ENCODE results near the gene DISC1. TPM values are rescaled to one million over a fixed set of nuclear protein-coding genes. Genes with fewer than 3 reads are reported as not detected.

DISC1 gene
- total RNA-seq, 1 experiment from 2014 or later: 2.1 TPM

GRCh38 chr1:232011961-232012360 lies 385.4 kb downstream of the DISC1 start:
- Mint-ChIP-seq H3K9me3 (ENCODE audit: unreplicated experiment) (no peaks in the 10 kb centered on the region), H3K4me1 (ENCODE audit: insufficient read depth, unreplicated experiment) (no peaks in the 10 kb centered on the region), H3K27ac (ENCODE audit: low read depth, unreplicated experiment) (no peak overlapping the region), H3K36me3 (ENCODE audit: insufficient read depth, unreplicated experiment) (no peaks in the 10 kb centered on the region), H3K4me3 (ENCODE audit: unreplicated experiment) (no peak overlapping the region), H3K27me3 (ENCODE audit: insufficient read depth, unreplicated experiment) (no peaks in the 10 kb centered on the region)
- no TSS peak for BruUV-seq (replicated peaks)
- TF ChIP-seq CTCF (IDR thresholded peaks at IDR 0.05; ENCODE audit: unreplicated experiment): no peak
- CTCF ChIA-PET: interaction anchor here (1.2 kb wide), 1 partner anchor 13 kb away, joined by 3 read pairs; no protein-coding TSS in a partner anchor
- POLR2A ChIA-PET: no interaction called here
- intact Hi-C loops (cut with micrococcal nuclease): no loop called here
- DNase-seq (ENCODE audit: unreplicated experiment): no peak

GRCh38 chr1:232012773-232013386 lies 386.3 kb downstream of the DISC1 start:
- intact Hi-C loops (cut with micrococcal nuclease): no loop called here
- no peaks in the 10 kb centered on the region for H3K9me3 Mint-ChIP-seq (ENCODE audit: unreplicated experiment)
- BruUV-seq (replicated peaks): no TSS peak
- CTCF ChIA-PET: interaction anchor here (0.6 to 1.2 kb wide), 4 partner anchors 12 to 231 kb away, joined by 3 read pairs; no protein-coding TSS in a partner anchor
- no peaks in the 10 kb centered on the region for H3K36me3 Mint-ChIP-seq (ENCODE audit: insufficient read depth, unreplicated experiment)
- peak; percentile 30 for DNase-seq (ENCODE audit: unreplicated experiment)
- TF ChIP-seq CTCF (IDR thresholded peaks at IDR 0.05; ENCODE audit: unreplicated experiment): no peak
- H3K27me3 Mint-ChIP-seq (ENCODE audit: insufficient read depth, unreplicated experiment): no peaks in the 10 kb centered on the region
- no peak overlapping the region for H3K27ac Mint-ChIP-seq (ENCODE audit: low read depth, unreplicated experiment)
- H3K4me3 Mint-ChIP-seq (ENCODE audit: unreplicated experiment): no peak overlapping the region
- POLR2A ChIA-PET: interaction anchor here (0.7 to 2.2 kb wide), 2 partner anchors 13 to 16 kb away, joined by 4 read pairs; no protein-coding TSS in a partner anchor
- peaks cover 4% of the 10 kb centered on the region for H3K4me1 Mint-ChIP-seq (ENCODE audit: insufficient read depth, unreplicated experiment)

- peaks cover 5% of the 10 kb centered on the region for H3K4me1 Mint-ChIP-seq (ENCODE audit: insufficient read depth, unreplicated experiment)
- no peak overlapping the region for H3K4me3 Mint-ChIP-seq (ENCODE audit: unreplicated experiment)
- no peaks in the 10 kb centered on the region for H3K27me3 Mint-ChIP-seq (ENCODE audit: insufficient read depth, unreplicated experiment)
- no peaks in the 10 kb centered on the region for H3K9me3 Mint-ChIP-seq (ENCODE audit: unreplicated experiment)
- no peaks in the 10 kb centered on the region for H3K36me3 Mint-ChIP-seq (ENCODE audit: insufficient read depth, unreplicated experiment)
- CTCF ChIA-PET: interaction anchor here (1.1 to 2.0 kb wide), 3 partner anchors 13 to 259 kb away, joined by 5 to 7 read pairs (median 6); no protein-coding TSS in a partner anchor
- no TSS peak for BruUV-seq (replicated peaks)
- intact Hi-C loops (cut with micrococcal nuclease): no loop called here
- DNase-seq (ENCODE audit: unreplicated experiment): no peak
- no peak for TF ChIP-seq CTCF (IDR thresholded peaks at IDR 0.05; ENCODE audit: unreplicated experiment)
- no peak overlapping the region for H3K27ac Mint-ChIP-seq (ENCODE audit: low read depth, unreplicated experiment)
- POLR2A ChIA-PET: interaction anchor here (0.9 to 2.2 kb wide), 4 partner anchors 11 to 48 kb away, joined by 4 read pairs; no protein-coding TSS in a partner anchor
Observed at GRCh38 chr1:232014941-232015340, 388.4 kb downstream of the DISC1 start.

GRCh38 chr1:232016616-232017015 lies 390.0 kb downstream of the DISC1 start:
- CTCF ChIA-PET: interaction anchor here (0.6 to 1.3 kb wide), 3 partner anchors 25 to 384 kb away, joined by 3 to 5 read pairs (median 4); no protein-coding TSS in a partner anchor
- DNase-seq (ENCODE audit: unreplicated experiment): no peak
- no peaks in the 10 kb centered on the region for H3K27me3 Mint-ChIP-seq (ENCODE audit: insufficient read depth, unreplicated experiment)
- peaks cover 5% of the 10 kb centered on the region for H3K4me1 Mint-ChIP-seq (ENCODE audit: insufficient read depth, unreplicated experiment)
- intact Hi-C loops (cut with micrococcal nuclease): no loop called here
- no peak overlapping the region for H3K4me3 Mint-ChIP-seq (ENCODE audit: unreplicated experiment)
- no peaks in the 10 kb centered on the region for H3K9me3 Mint-ChIP-seq (ENCODE audit: unreplicated experiment)
- POLR2A ChIA-PET: interaction anchor here (1.0 kb wide), 1 partner anchor 260 kb away, joined by 3 read pairs; no protein-coding TSS in a partner anchor
- no peak for TF ChIP-seq CTCF (IDR thresholded peaks at IDR 0.05; ENCODE audit: unreplicated experiment)
- BruUV-seq (replicated peaks): no TSS peak
- H3K36me3 Mint-ChIP-seq (ENCODE audit: insufficient read depth, unreplicated experiment): no peaks in the 10 kb centered on the region
- no peak overlapping the region for H3K27ac Mint-ChIP-seq (ENCODE audit: low read depth, unreplicated experiment)

Data from MCF 10A (cell line).